Hematopoietic multipotent progenitor cell (in vitro differentiated cells): Measurements from ENCODE around the gene PLXNA4. TPM values are rescaled to one million over a fixed set of nuclear protein-coding genes. Genes with fewer than 3 reads are reported as not detected.
"Not testable (repeated sequence)": the region's sequence is repeated elsewhere in the genome, so short reads cannot be mapped to it uniquely, and the experiment has no call there.

Experiments
- DNase-seq, 3 donors: peaks; one replicate each; pipeline ENCODE4 v3.0.0-alpha.2; 2011 to 2015; ENCODE audit warnings: low read depth in 2 of 3, low spot score in 2 of 3
- total RNA-seq: library from RNA; depleted of rRNA; stranded (reverse); fragments of >200 nt; gene quantifications from one replicate; pipeline ENCODE4 v1.2.3, GENCODE V29; 2012

The PLXNA4 gene
- total RNA-seq, 1 donor: 0.27 TPM

GRCh38 chr7:132191418-132191817 lies 384.9 kb downstream of the PLXNA4 start:
- DNase-seq: no peak

DNA sequence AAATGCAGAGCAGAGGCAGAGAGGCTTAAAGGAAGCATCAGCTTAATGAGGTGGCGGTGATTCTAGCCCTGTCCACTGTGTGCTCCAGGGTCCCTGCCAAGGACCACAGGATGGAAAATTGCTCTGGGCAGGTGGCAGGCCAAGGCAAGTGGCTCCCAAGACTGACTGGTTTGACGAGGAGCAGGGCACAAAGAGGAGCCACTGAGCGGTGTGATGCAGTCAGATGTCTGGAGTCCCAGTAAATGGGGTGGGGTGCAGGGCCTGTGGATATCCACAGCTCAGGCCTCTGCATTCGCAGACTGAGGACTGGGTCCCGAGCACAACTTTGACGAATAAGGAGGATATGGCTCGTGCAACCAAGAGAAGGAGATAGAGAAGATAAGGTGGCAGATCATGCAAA lies 385.6 kb downstream of the PLXNA4 start:
- DNase-seq: no peak

DNA sequence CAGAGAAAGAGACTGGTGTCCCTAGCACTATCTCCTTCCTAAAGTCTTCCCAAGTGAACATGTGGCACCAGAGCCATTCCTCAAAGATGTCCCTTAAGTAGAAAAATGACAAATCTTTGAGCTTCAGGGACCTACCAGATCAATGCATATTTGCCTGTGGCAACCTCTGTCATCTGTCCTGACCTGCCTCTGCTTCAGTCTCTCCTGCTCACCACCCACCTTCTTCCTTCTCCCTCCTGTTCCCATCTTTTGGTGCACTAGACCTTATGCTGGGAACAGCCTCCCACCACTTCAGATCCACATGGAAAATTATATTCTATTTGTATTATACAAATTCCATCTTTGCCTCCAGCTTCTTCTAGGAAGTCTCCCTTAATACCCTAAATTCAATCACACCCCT lies 386.4 kb downstream of the PLXNA4 start:
- DNase-seq: no peak

DNA sequence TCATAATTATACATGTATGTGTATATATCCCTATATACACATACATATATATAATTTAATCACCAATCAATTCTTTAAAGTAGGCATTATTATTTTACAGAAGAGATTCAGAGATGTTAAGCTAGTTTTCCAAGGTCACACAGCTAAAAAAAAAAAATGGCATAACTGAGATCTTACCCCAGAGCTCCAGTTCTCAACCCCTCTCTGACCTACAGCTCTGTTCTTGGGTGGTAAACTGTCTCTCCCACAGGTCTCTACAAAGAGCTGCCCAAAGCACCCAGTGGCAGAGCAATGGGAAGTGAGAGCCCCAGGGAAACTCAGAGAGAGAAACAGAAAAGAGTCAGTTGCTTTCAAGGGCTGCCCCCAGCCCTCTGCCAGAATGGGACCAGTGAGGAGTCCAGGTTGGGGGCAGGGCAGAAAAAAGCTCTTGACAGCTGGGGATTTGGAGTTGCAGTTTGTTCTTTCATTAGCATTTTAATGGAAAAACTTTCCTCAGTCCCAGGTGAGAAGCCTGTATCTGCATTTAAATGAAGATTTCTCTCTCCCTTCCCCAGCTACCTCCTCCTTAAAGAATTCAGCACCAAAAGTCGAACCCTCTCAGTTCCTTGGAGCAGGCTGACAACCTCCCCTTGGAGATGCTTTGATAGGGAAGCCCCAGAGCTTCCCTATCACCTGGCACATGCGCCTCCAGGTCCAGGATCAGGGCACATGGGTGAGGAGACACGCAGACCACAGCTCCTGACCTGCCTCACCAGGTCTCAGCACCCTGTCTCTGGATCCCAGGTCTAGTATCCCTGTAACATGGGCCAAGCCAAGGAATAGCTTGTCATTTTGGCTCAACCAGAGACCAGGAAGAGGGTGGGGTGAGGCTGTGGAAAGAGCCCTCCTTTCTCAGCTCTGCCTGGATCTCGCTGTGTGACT lies 388.1 kb downstream of the PLXNA4 start:
- DNase-seq: no peak

DNA sequence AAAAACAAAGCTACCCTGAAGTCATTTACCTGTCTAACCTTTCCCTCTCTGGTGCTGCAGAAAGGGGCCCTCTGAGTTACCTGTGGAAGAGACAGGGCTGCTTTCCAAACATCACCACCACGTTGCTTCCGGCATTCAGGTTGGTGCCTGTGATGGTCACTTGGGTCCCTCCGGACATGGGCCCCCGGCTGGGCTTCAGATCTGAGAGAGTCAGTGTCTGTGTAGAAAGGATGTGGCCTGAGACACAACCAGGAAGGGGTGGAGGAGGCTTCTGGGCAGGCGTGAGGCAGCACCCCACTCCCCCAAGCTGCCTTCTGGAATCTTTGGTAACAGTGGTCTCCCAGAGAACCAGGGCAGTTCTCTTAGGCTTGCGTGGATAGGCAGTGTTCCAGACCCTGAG lies 388.9 kb downstream of the PLXNA4 start:
- no peak for DNase-seq

GRCh38 chr7:132185150-132185549 lies 391.1 kb downstream of the PLXNA4 start:
- no peak for DNase-seq

DNA sequence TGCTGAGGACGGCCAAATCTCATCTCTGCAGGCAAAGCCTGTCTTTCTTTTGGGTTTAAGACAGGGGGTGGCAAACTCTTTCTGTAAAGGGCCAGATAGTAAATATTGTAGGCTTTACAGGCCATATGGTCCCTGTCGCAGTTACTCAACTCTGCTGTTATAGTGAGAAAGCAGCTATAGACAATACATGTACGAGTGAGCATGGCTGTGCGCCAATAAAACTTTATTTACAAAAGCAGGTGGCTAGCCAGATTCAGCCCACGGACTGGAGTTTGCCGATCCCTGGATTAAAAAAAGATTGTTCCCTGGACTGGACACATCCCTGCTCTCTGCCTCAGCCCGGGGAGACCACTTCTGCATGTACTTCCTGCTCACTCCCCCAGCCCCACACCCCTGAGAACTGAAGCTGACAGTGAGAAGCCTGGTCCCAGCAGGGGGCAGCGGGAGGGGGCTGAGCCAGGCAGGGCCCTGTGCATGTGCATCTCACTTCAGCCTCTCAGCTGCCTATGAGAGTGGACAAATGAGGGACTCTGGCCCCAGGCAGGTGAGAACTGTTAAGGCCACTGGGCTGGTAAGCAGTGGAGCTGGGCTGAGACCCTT lies 392.4 kb downstream of the PLXNA4 start:
- DNase-seq: no peak

DNA sequence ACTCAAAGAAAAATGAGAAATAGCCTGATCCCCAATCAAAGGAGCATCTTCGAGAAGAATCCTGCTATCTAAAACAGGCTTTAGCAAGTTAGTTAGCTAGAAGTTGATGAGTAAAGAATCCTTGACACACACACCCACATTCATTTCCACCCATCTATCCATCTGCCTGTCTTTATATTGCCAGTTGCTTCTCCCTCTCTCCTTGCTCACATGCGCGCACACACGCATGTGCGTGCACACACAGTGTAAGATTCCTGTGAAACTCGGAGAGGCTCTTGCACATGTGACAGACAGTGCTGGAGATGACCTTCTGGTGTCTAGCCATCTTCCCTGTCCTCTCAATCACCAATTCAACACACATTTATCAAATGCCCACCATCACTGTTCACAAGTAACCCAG lies 393.3 kb downstream of the PLXNA4 start:
- no peak for DNase-seq

- no peak for DNase-seq
These were observed 394.2 kb downstream of the PLXNA4 start for GRCh38 chr7:132181946-132182685.

GRCh38 chr7:132181371-132181770 lies 394.9 kb downstream of the PLXNA4 start:
- DNase-seq: no peak

DNA sequence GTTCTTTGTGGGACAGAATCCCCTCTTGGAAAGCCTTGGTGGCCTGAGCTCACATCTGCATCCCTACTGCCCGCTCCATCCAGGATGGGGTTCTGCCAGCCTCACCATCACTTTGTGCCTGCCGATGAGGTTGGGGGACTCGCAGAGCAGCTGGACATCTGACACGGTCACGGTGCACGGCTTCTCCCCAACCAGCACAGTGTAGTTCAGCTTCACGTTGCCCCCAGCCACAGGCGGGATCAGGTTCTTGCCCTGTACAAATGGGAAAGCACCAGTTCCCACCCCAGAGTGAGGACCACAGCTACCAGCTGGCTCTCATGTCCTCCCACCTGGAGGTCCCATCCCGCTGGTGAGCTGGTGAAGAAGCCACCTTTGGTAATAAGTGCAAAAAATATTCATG lies 395.8 kb downstream of the PLXNA4 start:
- no peak for DNase-seq

DNA sequence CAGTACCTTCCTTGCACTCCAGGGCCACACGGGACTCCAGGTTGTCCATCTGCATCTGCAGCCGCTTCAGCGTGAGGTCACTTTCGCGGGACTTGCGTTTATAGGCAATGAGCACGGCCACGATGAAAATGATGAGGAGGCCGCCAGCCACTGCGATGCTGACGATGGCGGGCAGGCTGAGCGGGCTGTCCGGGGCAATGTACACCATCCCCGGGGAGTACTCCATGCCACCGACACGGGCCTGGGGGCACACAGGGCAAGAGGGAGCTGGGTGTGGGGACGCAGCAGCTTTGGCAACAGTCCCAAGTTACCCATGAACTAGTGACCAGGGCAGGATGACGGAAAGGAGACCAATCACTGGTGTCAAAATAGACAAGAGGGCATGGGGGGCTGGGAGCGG lies 396.6 kb downstream of the PLXNA4 start:
- DNase-seq: no peak

DNA sequence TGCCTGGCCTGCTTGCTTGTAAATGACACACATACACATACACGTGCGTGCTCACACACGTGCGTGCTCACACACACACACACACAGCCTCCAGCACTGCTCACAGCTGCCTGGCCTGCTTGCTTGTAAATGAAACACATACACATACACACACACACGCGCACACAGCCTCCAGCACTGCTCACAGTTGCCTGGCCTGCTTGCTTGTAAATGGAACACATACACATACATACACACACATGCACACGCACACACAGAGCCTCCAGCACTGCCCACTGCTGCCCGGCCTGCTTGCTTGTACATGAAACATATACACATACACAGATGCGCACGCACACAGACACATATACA lies 397.2 kb downstream of the PLXNA4 start:
- DNase-seq: no peak

- not testable (repeated sequence) for DNase-seq
These were observed 397.7 kb downstream of the PLXNA4 start for GRCh38 chr7:132178402-132179079.

- no peak for DNase-seq
These were observed 398.4 kb downstream of the PLXNA4 start for GRCh38 chr7:132177708-132178401.

DNA sequence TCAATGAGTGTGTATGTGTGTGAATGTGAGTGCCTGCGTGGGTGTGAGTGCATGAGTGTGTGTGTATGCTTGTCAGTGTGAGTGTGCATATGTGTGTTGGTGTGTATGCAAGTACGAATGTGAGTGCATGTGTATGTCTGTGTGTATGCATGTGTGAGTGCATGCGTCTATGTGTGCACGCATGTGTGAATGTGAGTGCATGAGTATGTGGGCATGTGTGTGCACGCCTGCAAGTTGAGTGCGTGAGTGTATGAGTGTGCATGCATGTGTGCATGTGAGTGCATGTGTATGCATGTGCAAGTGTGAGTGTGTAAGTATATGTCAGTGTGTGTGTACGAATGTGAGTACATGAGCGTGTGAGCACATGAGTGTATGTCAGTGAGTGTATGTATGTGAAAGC lies 399.6 kb downstream of the PLXNA4 start:
- no peak for DNase-seq

GRCh38 chr7:132171130-132171576 lies 405.1 kb downstream of the PLXNA4 start:
- no peak for DNase-seq

- no peak for DNase-seq
These were observed 406.5 kb downstream of the PLXNA4 start for GRCh38 chr7:132169730-132170129.

DNA sequence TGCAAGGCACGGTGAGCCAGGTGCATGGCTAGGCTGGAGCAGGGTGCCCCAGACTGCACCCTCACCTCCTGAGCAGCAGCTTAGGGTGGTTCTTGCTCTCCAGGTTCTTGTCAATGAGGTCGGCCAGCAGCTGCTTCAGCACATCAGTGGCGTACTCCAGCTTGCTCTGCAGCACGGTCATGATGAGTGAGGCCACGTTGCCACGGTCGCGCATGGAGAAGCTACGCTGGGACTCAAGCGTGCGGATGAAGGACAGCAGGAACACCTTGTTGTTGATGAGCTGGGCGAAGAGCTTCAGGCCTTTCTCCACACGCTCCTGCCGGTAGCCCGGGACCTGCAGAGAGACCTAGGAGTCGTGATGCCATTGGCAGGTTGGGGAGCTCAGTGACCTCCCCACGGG lies 408.0 kb downstream of the PLXNA4 start:
- no peak for DNase-seq

DNA sequence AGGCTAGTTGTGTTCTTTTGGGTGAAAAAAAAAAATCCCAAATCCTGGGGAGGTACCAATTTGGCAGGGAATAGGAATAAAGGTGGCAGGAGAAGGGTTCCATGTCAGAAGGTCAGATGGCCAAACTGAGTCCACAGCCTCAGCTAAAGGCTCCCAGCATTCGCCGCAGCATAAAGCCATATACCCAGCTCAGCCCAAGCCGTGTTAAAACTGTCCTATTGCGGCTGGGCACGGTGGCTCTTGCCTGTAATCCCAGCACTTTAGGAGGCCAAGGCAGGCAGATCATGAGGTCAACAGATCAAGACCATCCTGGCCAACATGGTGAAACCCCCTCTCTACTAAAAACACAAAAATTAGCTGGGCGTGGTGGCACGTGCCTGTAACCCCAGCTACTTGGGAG lies 410.6 kb downstream of the PLXNA4 start:
- DNase-seq: not testable (repeated sequence)
